Adrenal gland (tissue), 12 donors: ENCODE results near the gene YOD1. TPM values are rescaled to one million over a fixed set of nuclear protein-coding genes. Genes with fewer than 3 reads are reported as not detected.

ENCODE experiments used
- DNase-seq, 7 donors: peaks; one replicate each; pipeline ENCODE4 v3.0.0-alpha.2; 2019 to 2020
- H3K27ac ChIP-seq, 5 donors: fragments of 200-600 bp; sonication (generic) in 4 of 5; 1 replicate in 3 of 5; 2 replicates in 2 of 5; pipeline versions ENCODE4 v1.5.1 to v1.8.0; 2016 to 2020; ENCODE audit warnings: mild to moderate bottlenecking in 1 of 5
- H3K27me3 ChIP-seq: fragments of 200-600 bp; 2 replicates; pipeline ENCODE4 v1.8.0; 2021
- H3K36me3 ChIP-seq, 2 donors: fragments of 200-600 bp; replicated peaks in 1 of 2; 1 replicate in 1 of 2; 2 replicates in 1 of 2; pipeline versions ENCODE4 v1.5.1 to v1.8.0; 2018 to 2022
- H3K4me1 ChIP-seq, 2 donors: fragments of 200-600 bp; replicated peaks in 1 of 2; 1 replicate in 1 of 2; 2 replicates in 1 of 2; pipeline versions ENCODE4 v1.5.1 to v1.8.0; 2018 to 2021
- H3K4me3 ChIP-seq, 4 donors: fragments of 200-600 bp; sonication (generic) in 3 of 4; one replicate each; pipeline ENCODE4 v1.5.1; 2016 to 2018
- H3K9me3 ChIP-seq, 3 donors: fragments of 200-600 bp; sonication (generic) in 1 of 3; replicated peaks in 1 of 3; 1 replicate in 2 of 3; 2 replicates in 1 of 3; pipeline versions ENCODE4 v1.5.1 to v1.8.0; 2016 to 2021
- POLR2A ChIP-seq, 2 donors: fragments of 450-650 bp; IDR thresholded peaks; one replicate each; pipeline ENCODE4 v1.6.1; 2017; ENCODE audit warnings: antibody characterized with exemption in 2 of 2, mild to moderate bottlenecking in 2 of 2, moderate library complexity in 1 of 2
- WGBS, 4 donors: extraction: QIAGEN DNeasy Blood & Tissue Kit in 2 of 4; methylation state at CpG; one replicate each; pipeline versions ENCODE4 v1.1.5 to v1.1.7; 2013 to 2017; 5-methylcytosine and 5-hydroxymethylcytosine counted together
- intact Hi-C, 2 donors: fragments of 100-400 bp; cut with DNase I; formaldehyde crosslinking; loops; one replicate each; pipeline versions ENCODE4 v1.14.1 to v1.15.0; 2022 to 2023
- polyA plus RNA-seq, 3 donors: library from polyadenylated mRNA; stranded (reverse); fragments of 200-250 nt in 2 of 3; fragments of 350-450 nt in 1 of 3; fragmentation: Illumina TruSeq in 1 of 3; extraction: RNeasy Lipid Tissue Mini Kit (QIAGEN cat#74804) in 1 of 3; gene quantifications; one replicate each; pipeline ENCODE4 v1.2.3, GENCODE V29; 2013 to 2014
- total RNA-seq, 9 donors: library from RNA; depleted of rRNA in 4 of 9; stranded (reverse); fragments of >200 nt in 4 of 9; fragments of 120-200 nt in 1 of 9; fragmentation: NEBNext Ultra II Directional in 1 of 9; extraction: Animal tissue kit (Norgen Biotek cat#: 25700) in 1 of 9; gene quantifications; one replicate each; pipeline versions ENCODE4 v1.1.0 to v1.2.4, GENCODE V29; 2013 to 2023
- TF ChIP-seq, protein P1 (sequence below), 6 experiments: fragments of 450-650 bp in 4 of 6; fragments of 200-600 bp in 2 of 6; sonication (generic) in 1 of 6; IDR thresholded peaks; 1 replicate in 5 of 6; 2 replicates in 1 of 6; pipeline versions ENCODE4 v1.5.1 to v1.8.0; 2016 to 2021; ENCODE audit warnings: antibody characterized with exemption in 6 of 6, mild to moderate bottlenecking in 2 of 6, moderate library complexity in 1 of 6
- donor health status: healthy with polysubstance abuse.
- donor health status: Bipolar disorder and iron deficiency.
- donor health status: DM: yes; HTN: yes; CAD: no.
- donor health status: DM: no; HTN: no; CAD: no.
- donor health status: DM: no; HTN: no; CAD: no.
- donor health status: DM: yes; HTN: yes; CAD: no.

The YOD1 gene
- total and polyA plus RNA-seq, 12 donors, result 2.5 to 22.1 (median 8.6) TPM

DNA sequence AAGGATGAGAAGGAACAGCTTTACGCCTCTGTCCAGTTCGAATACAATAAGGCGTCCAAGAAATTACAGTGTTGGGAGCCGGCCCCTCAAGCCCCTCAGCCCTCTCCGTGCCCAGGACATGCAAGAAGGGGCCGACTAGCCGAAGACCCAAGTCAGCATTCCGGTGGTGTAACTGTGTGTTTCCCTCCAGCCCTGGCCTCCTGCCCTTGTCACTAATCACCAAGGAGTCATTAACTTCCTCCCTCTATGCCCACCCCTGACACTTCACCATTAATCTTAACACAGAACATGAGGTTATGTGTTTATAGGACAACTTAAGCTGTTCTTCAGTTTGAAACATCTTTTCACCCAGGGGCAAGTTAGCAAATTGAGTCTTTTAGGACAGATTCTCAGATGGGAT, 21.2 kb upstream of the YOD1 start:
- Histone ChIP-seq H3K9me3 (no peaks in the 10 kb centered on the region), H3K36me3 (peaks cover 0 to 50% of the 10 kb centered on the region in 2 donors), H3K4me1 (no peaks in the 10 kb centered on the region), H3K27me3 (no peaks in the 10 kb centered on the region), H3K4me3 (no peak overlapping the region), H3K27ac (no peak overlapping the region)
- 66 to 81% (median 74%) methylated on average over 8 of the region's 8 CpGs for WGBS, 4 donors
- intact Hi-C loops, result loop anchor here in 1 of 2 donors (5.0 kb wide), 1 partner anchor 330 kb away; no protein-coding TSS in a partner anchor
- no peak for DNase-seq
- TF ChIP-seq, protein P1, sequence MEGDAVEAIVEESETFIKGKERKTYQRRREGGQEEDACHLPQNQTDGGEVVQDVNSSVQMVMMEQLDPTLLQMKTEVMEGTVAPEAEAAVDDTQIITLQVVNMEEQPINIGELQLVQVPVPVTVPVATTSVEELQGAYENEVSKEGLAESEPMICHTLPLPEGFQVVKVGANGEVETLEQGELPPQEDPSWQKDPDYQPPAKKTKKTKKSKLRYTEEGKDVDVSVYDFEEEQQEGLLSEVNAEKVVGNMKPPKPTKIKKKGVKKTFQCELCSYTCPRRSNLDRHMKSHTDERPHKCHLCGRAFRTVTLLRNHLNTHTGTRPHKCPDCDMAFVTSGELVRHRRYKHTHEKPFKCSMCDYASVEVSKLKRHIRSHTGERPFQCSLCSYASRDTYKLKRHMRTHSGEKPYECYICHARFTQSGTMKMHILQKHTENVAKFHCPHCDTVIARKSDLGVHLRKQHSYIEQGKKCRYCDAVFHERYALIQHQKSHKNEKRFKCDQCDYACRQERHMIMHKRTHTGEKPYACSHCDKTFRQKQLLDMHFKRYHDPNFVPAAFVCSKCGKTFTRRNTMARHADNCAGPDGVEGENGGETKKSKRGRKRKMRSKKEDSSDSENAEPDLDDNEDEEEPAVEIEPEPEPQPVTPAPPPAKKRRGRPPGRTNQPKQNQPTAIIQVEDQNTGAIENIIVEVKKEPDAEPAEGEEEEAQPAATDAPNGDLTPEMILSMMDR (IDR thresholded peaks at IDR 0.05), result no peak
- TF ChIP-seq POLR2A (IDR thresholded peaks at IDR 0.05), result no peak

DNA sequence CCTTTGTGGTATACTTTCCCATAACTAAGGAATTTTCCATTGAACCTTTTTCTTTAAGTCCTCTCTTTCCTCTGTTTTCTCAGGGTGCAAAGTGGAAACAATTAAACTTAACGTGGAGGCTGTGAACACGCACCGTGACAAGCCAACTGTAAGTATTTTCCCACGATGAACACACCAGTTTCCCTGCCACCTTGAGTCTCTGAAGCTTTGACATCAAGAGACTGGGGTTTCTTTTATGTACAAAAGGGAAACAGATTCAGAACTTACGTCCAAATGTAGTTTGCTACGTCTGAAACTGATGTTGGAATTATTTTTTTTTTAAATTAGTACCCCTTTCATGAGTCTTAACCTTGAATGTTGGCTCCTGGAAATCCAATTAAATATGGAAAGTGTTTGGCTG, 20.4 kb upstream of the YOD1 start:
- H3K36me3 ChIP-seq, result peaks cover 0 to 50% of the 10 kb centered on the region in 2 donors
- H3K27ac ChIP-seq, result no peak overlapping the region
- H3K27me3 ChIP-seq, result no peaks in the 10 kb centered on the region
- intact Hi-C loops, result loop anchor here in 1 of 2 donors (5.0 kb wide), 1 partner anchor 331 kb away; no protein-coding TSS in a partner anchor
- H3K4me1 ChIP-seq, result no peaks in the 10 kb centered on the region
- no peaks in the 10 kb centered on the region for H3K9me3 ChIP-seq
- no peak for DNase-seq
- no peak overlapping the region for H3K4me3 ChIP-seq
- TF ChIP-seq, protein P1 (IDR thresholded peaks at IDR 0.05), result no peak
- no peak for TF ChIP-seq POLR2A (IDR thresholded peaks at IDR 0.05)
- 86 to 96% (median 93%) methylated on average over 6 of the region's 6 CpGs for WGBS, 4 donors

DNA sequence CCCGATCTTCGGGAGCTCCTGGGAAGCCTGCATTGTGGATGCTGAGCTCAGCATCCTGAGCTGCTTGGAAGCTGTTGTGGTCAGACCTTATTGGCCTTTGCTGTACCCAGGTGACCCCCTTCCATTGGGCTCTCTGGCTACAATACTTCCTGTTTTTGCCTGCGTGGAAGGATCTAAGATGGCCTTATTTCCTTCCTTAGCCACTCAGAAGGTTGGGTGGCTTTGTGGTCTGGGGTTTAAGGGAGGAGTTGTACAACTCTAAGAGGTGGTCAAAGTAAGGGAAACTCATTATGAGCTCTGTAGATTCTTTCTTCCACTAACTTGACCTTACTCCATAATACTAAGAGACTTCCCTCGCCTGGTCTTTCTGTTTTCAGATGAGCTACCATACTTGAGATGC, 19.8 kb upstream of the YOD1 start:
- TF ChIP-seq POLR2A (IDR thresholded peaks at IDR 0.05), result no peak
- TF ChIP-seq, protein P1 (IDR thresholded peaks at IDR 0.05), result no peak
- DNase-seq, result no peak
- WGBS, 4 donors, result 62 to 81% (median 73%) methylated on average over 2 to 4 of the region's 4 CpGs
- H3K27ac ChIP-seq, result no peak overlapping the region
- H3K27me3 ChIP-seq, result no peaks in the 10 kb centered on the region
- no peaks in the 10 kb centered on the region for H3K4me1 ChIP-seq
- H3K4me3 ChIP-seq, result no peak overlapping the region
- peaks cover 0 to 51% of the 10 kb centered on the region in 2 donors for H3K36me3 ChIP-seq
- no peaks in the 10 kb centered on the region for H3K9me3 ChIP-seq
- intact Hi-C loops, result loop anchor here in 1 of 2 donors (5.0 kb wide), 1 partner anchor 331 kb away; no protein-coding TSS in a partner anchor

DNA sequence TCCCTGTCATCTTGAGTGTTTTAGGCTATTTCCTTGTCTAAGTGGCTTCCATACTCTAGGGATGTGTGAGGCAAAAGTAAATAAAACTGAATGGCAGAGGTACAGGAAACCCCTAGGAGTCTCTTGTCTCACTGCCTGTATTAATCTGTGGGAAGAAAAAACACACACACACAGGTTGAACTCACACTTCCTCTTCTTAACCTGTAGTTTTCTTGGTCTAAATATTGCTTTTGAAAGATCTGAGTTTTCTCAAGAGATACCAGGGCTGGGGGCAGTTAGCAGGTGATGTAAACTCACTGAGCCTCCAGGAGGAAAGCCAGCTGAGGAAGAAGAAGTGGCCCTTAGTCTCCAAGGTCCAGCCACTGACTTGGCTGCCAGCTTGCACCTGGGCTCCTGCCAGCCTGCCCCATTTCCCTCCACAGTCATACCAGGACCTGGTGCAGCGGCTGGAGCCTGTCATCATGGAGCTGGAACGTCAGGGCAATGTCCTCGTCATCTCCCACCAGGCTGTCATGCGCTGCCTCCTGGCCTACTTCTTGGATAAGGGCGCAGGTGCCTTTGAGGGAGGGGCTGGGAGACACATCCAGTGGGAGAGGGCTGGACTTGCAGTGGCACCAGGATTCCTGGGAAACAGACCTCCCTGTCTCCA, 19.0 kb upstream of the YOD1 start:
- no peaks in the 10 kb centered on the region for H3K9me3 ChIP-seq
- H3K27me3 ChIP-seq, result no peaks in the 10 kb centered on the region
- H3K36me3 ChIP-seq, result peaks cover 0 to 52% of the 10 kb centered on the region in 2 donors
- DNase-seq, result no peak
- no peak overlapping the region for H3K27ac ChIP-seq
- 88 to 93% (median 91%) methylated on average over 5 of the region's 5 CpGs; no CpG with 5 or more reads in 1 of the 4 donors for WGBS, 4 donors
- H3K4me1 ChIP-seq, result no peaks in the 10 kb centered on the region
- no peak for TF ChIP-seq POLR2A (IDR thresholded peaks at IDR 0.05)
- TF ChIP-seq, protein P1 (IDR thresholded peaks at IDR 0.05), result no peak
- intact Hi-C loops, result loop anchor here in 1 of 2 donors (5.0 kb wide), 1 partner anchor 332 kb away; no protein-coding TSS in a partner anchor
- no peak overlapping the region for H3K4me3 ChIP-seq
